K562 (cell line): ENCODE measurements around the gene MCC. TPM values are rescaled to one million over a fixed set of nuclear protein-coding genes. Genes with fewer than 3 reads are reported as not detected.

Experiments used
- ATAC-seq: fragments of 200-7000 bp; cut with Tn5 transposase; 3 replicates; pipeline ENCODE4 v1.9.1; 2020; ENCODE audit warnings: moderate library complexity
- BruUV-seq: library from RNA; stranded (reverse); fragments of 400-500 nt; replicated peaks from 2 replicates; lab custom pipeline; 2021; lab: Mats Ljungman, UMichigan
- CTCF ChIA-PET: fragments of 300-600 bp; formaldehyde crosslinking; extraction: SDS; loops from one replicate; lab custom pipeline; 2021; ENCODE audit warnings: low intra/inter-chr PET ratio; lab: Yijun Ruan, JAX
- POLR2A ChIA-PET: fragments of 300-600, 350-650 bp; sonication (Branson Sonifier 250); formaldehyde crosslinking; extraction: SDS; loops from one replicate; lab custom pipeline; 2021; ENCODE audit warnings: antibody characterized with exemption, inconsistent platforms; lab: Yijun Ruan, JAX
- DNase-seq, 4 experiments: peaks; one replicate each; pipeline versions ENCODE4 v3.0.0 to v3.0.0-alpha.2; 2011 to 2018; ENCODE audit warnings: low spot score in 3 of 4, mixed read lengths in 3 of 4; ENCODE audit errors: extremely low read depth in 1 of 4
- FAIRE-seq: peaks from 2 replicates; lab custom pipeline; 2011; peaks lifted over from hg19 to GRCh38; lab: Jason Lieb, UNC
- H2AFZ ChIP-seq: 2 replicates; pipeline ENCODE4 v1.6.0; 2011; ENCODE audit warnings: low read depth, low read length, control low read depth, inconsistent platforms
- H3K27ac ChIP-seq: fragments of 200-600 bp; 3 replicates; pipeline ENCODE4 v1.8.0; 2011; ENCODE audit warnings: low read depth, mild to moderate bottlenecking, control low read depth, inconsistent platforms, low read length, moderate library complexity, mixed read lengths; ENCODE audit errors: extremely low read depth
- H3K27me3 ChIP-seq, 2 experiments: fragments of 300-600 bp in 1 of 2; 2 replicates in 1 of 2; 3 replicates in 1 of 2; pipeline versions ENCODE4 v1.6.0 to v1.8.0; 2011; ENCODE audit warnings: inconsistent platforms in 2 of 2, low read length in 2 of 2, mild to moderate bottlenecking in 1 of 2, mixed read lengths in 1 of 2, moderate library complexity in 1 of 2; ENCODE audit not compliant: control insufficient read depth in 2 of 2, insufficient read depth in 2 of 2
- H3K36me3 ChIP-seq: fragments of 300-600 bp; 3 replicates; pipeline ENCODE4 v1.8.0; 2011; ENCODE audit warnings: mild to moderate bottlenecking, low read length, inconsistent platforms; ENCODE audit not compliant: control insufficient read depth, insufficient read depth
- H3K4me1 ChIP-seq, 2 experiments: fragments of 200-600 bp in 1 of 2; replicated peaks in 1 of 2; 2 replicates in 1 of 2; 3 replicates in 1 of 2; pipeline versions ENCODE4 v1.5.1 to v1.8.0; 2011; ENCODE audit warnings: inconsistent platforms in 2 of 2, low read length in 2 of 2, mild to moderate bottlenecking in 1 of 2, mixed read lengths in 1 of 2, moderate library complexity in 1 of 2; ENCODE audit not compliant: control insufficient read depth in 2 of 2, insufficient read depth in 2 of 2
- H3K4me2 ChIP-seq: 2 replicates; pipeline ENCODE4 v1.6.1; 2011; ENCODE audit warnings: low read length, control low read depth, inconsistent platforms, mixed read lengths; ENCODE audit not compliant: insufficient read depth
- H3K4me3 ChIP-seq: fragments of 200-600 bp; sonication (generic), shearing (Covaris generic); 2 replicates; pipeline ENCODE4 v1.5.1; 2016; ENCODE audit warnings: control low read depth, inconsistent platforms
- H3K79me2 ChIP-seq: fragments of 200-600 bp; 3 replicates; pipeline ENCODE4 v1.8.0; 2011; ENCODE audit warnings: low read length, inconsistent platforms; ENCODE audit not compliant: control insufficient read depth, insufficient read depth
- H3K9ac ChIP-seq, 2 experiments: 2 replicates each; pipeline versions ENCODE4 v1.6.0 to v1.6.1; 2011; ENCODE audit warnings: low read depth in 2 of 2, low read length in 2 of 2, control low read depth in 1 of 2, inconsistent platforms in 1 of 2, mild to moderate bottlenecking in 1 of 2, mixed read lengths in 1 of 2; ENCODE audit not compliant: insufficient read depth in 1 of 2
- H3K9me1 ChIP-seq: one replicate; pipeline ENCODE4 v1.6.0; 2011; ENCODE audit warnings: inconsistent platforms, mild to moderate bottlenecking, low read length, moderate library complexity; ENCODE audit not compliant: control insufficient read depth, insufficient read depth
- H3K9me3 ChIP-seq: replicated peaks from 2 replicates; pipeline ENCODE4 v1.5.1; 2011; ENCODE audit warnings: low read depth, low read length, inconsistent platforms; ENCODE audit not compliant: control insufficient read depth, insufficient read depth
- H4K20me1 ChIP-seq: replicated peaks from 2 replicates; pipeline ENCODE4 v1.6.1; 2011; ENCODE audit warnings: low read length, inconsistent platforms, mixed read lengths; ENCODE audit not compliant: control insufficient read depth, insufficient read depth
- CBX2 ChIP-seq: fragments of 200-600 bp; sonication (generic); IDR thresholded peaks from one replicate; pipeline ENCODE4 v1.6.1; 2012; ENCODE audit warnings: mild to moderate bottlenecking, low read length, inconsistent platforms; ENCODE audit not compliant: insufficient read depth, poor library complexity, severe bottlenecking
- ETS2 ChIP-seq: IDR thresholded peaks from 2 replicates; pipeline ENCODE4 v1.6.1; 2016; ENCODE audit warnings: borderline replicate concordance, missing genetic modification characterization, mild to moderate bottlenecking, moderate library complexity, missing compliant biosample characterization; ENCODE audit not compliant: poor library complexity, severe bottlenecking
- FOSL1 ChIP-seq: fragments of 200-800 bp; sonication (Bioruptor generic); conservative IDR thresholded peaks from 2 replicates; pipeline ENCODE4 v1.6.1; 2016; ENCODE audit warnings: missing genetic modification characterization, missing compliant biosample characterization
- KLF6 ChIP-seq: fragments of 250-450 bp; sonication (Bioruptor Pico); IDR thresholded peaks from 2 replicates; pipeline ENCODE4 v1.4.0; 2020; ENCODE audit warnings: mild to moderate bottlenecking, moderate library complexity, borderline replicate concordance
- PCBP1 ChIP-seq: fragments of 200-400 bp; formaldehyde crosslinking; IDR thresholded peaks from 2 replicates; pipeline ENCODE4 v1.6.1; 2018; ENCODE audit warnings: mild to moderate bottlenecking, low read depth, low read length; ENCODE audit not compliant: poor library complexity, severe bottlenecking
- WGBS: fragments of 100-300 bp; shearing (Covaris generic); methylation state at CpG from one replicate; pipeline ENCODE4 v1.1.6; 2016; ENCODE audit warnings: low coverage, mixed read lengths; ENCODE audit not compliant: insufficient coverage; ENCODE audit errors: missing lambda C conversion rate; 5-methylcytosine and 5-hydroxymethylcytosine counted together
- in situ Hi-C: fragments of 300-500 bp; cut with MboI; formaldehyde crosslinking; loops from 4 replicates; pipeline ENCODE4 v1.15.0; 2018; ENCODE audit warnings: inconsistent platforms, mixed read lengths
- intact Hi-C: fragments of 100-400 bp; cut with micrococcal nuclease; formaldehyde crosslinking; loops from 2 replicates; pipeline ENCODE4 v1.14.2; 2022
- polyA plus RNA-seq, 8 experiments: library from polyadenylated mRNA; depleted of rRNA in 4 of 8; stranded (reverse) in 5 of 8; unstranded in 3 of 8; fragments of >200 nt; fragmentation: Nextera tagmentation in 2 of 8; fragmentation: Illumina TruSeq in 1 of 8; extraction: Ambion mirVana in 2 of 8; extraction: Trizol in 1 of 8; gene quantifications; 2 replicates each; pipeline versions ENCODE4 v1.2.1 to v1.2.3, GENCODE V29; 2011 to 2014; ENCODE audit warnings: inconsistent platforms in 1 of 8, missing spikeins in 1 of 8
- total RNA-seq, 7 experiments: library from RNA; depleted of rRNA in 6 of 7; stranded (reverse); fragments of >200 nt in 6 of 7; fragmentation: Illumina TruSeq in 2 of 7; extraction: Trizol in 2 of 7; gene quantifications; 2 replicates each; pipeline versions ENCODE4 v1.2.1 to v1.2.3, GENCODE V29; 2011 to 2021; ENCODE audit warnings: low replicate concordance in 1 of 7

Gene MCC
- total and polyA plus RNA-seq, 9 of the 15 experiments (the other 6 are each of a cell fraction or from before 2014, with no cell fraction given), result 0.04 to 0.24 (median 0.06) TPM; not detected in 1

GRCh38 chr5:113338628-113339027 is 149.6 kb downstream of the MCC start:
- in situ Hi-C loops (no loop called here), intact Hi-C loops (loop anchor here (5.0 kb wide), 1 partner anchor 174 kb away; the partner anchor contains the start of gene YTHDC2)
- ATAC-seq (no peak), DNase-seq (no peak), FAIRE-seq (no peak)
- Histone ChIP-seq H3K9ac (no peak overlapping the region), H3K4me3 (no peak overlapping the region), H3K27ac (no peak overlapping the region), H3K4me2 (no peak overlapping the region), H3K79me2 (no peaks in the 10 kb centered on the region), H3K27me3 (peaks cover 0 to 3% of the 10 kb centered on the region in 2 experiments; a peak in 2 of 5 replicates), H3K4me1 (no peaks in the 10 kb centered on the region), H2AFZ (no peak overlapping the region), H3K9me3 (no peaks in the 10 kb centered on the region), H3K36me3 (no peaks in the 10 kb centered on the region), H4K20me1 (no peaks in the 10 kb centered on the region), H3K9me1 (no peaks in the 10 kb centered on the region)
- ChIA-PET POLR2A (no interaction called here), CTCF (no interaction called here)
- no TSS peak for BruUV-seq
- no peak for TF ChIP-seq KLF6
- no peak for TF ChIP-seq PCBP1
- no peak for TF ChIP-seq ETS2 (tag)
- TF ChIP-seq FOSL1 (tag), result no peak
- no peak for TF ChIP-seq CBX2
- 3% methylated on average over 3 of the region's 3 CpGs for WGBS
